Keratinocyte (primary cell): Measurements from ENCODE around the gene TMEM167A. TPM values are rescaled to one million over a fixed set of nuclear protein-coding genes. Genes with fewer than 3 reads are reported as not detected.

Source experiments
- DNase-seq: peaks from one replicate; pipeline ENCODE4 v3.0.0-alpha.2; 2011; ENCODE audit warnings: low read depth, missing footprints, low spot score
- FAIRE-seq: peaks from 2 replicates; lab custom pipeline; 2011; peaks lifted over from hg19 to GRCh38; lab: Jason Lieb, UNC
- H2AFZ ChIP-seq: 2 replicates; pipeline ENCODE4 v1.6.0; 2012; ENCODE audit warnings: low read length, control low read depth, inconsistent platforms; ENCODE audit not compliant: control insufficient read depth
- H3K27ac ChIP-seq: 2 replicates; pipeline ENCODE4 v1.5.1; 2011; ENCODE audit warnings: low read length; ENCODE audit not compliant: control insufficient read depth, insufficient read depth
- H3K27me3 ChIP-seq: 3 replicates; pipeline ENCODE4 v1.6.0; 2011; ENCODE audit warnings: low read length; ENCODE audit not compliant: control insufficient read depth, insufficient read depth; ENCODE audit errors: extremely low read depth
- H3K36me3 ChIP-seq, 2 experiments: 2 replicates in 1 of 2; 3 replicates in 1 of 2; pipeline ENCODE4 v1.5.1; 2011; ENCODE audit warnings: low read length in 2 of 2, mild to moderate bottlenecking in 1 of 2; ENCODE audit not compliant: control insufficient read depth in 2 of 2, insufficient read depth in 2 of 2; ENCODE audit errors: extremely low read depth in 1 of 2
- H3K4me1 ChIP-seq: 3 replicates; pipeline ENCODE4 v1.5.1; 2011; ENCODE audit warnings: low read length; ENCODE audit not compliant: control insufficient read depth, insufficient read depth; ENCODE audit errors: extremely low read depth
- H3K4me2 ChIP-seq: 3 replicates; pipeline ENCODE4 v1.6.0; 2011; ENCODE audit warnings: low read depth, low read length; ENCODE audit not compliant: control insufficient read depth, insufficient read depth; ENCODE audit errors: extremely low read depth
- H3K4me3 ChIP-seq, 3 experiments: fragments of 200-600 bp in 1 of 3; sonication (generic) in 1 of 3; 2 replicates in 2 of 3; 3 replicates in 1 of 3; pipeline ENCODE4 v1.5.1; 2011 to 2016; ENCODE audit warnings: low read length in 3 of 3, mild to moderate bottlenecking in 3 of 3, control low read depth in 2 of 3, inconsistent platforms in 1 of 3, low read depth in 1 of 3, mixed read lengths in 1 of 3, mixed run types in 1 of 3, moderate library complexity in 1 of 3; ENCODE audit not compliant: control insufficient read depth in 2 of 3, insufficient read depth in 2 of 3; ENCODE audit errors: extremely low read depth in 1 of 3
- H3K79me2 ChIP-seq: 2 replicates; pipeline ENCODE4 v1.6.0; 2012; ENCODE audit warnings: low read length; ENCODE audit not compliant: control insufficient read depth, insufficient read depth
- H3K9ac ChIP-seq: 3 replicates; pipeline ENCODE4 v1.6.0; 2011; ENCODE audit warnings: low read length; ENCODE audit not compliant: control insufficient read depth, insufficient read depth; ENCODE audit errors: extremely low read depth
- H3K9me1 ChIP-seq: 3 replicates; pipeline ENCODE4 v1.6.0; 2011; ENCODE audit warnings: low read length; ENCODE audit not compliant: control insufficient read depth, insufficient read depth; ENCODE audit errors: extremely low read depth
- H3K9me3 ChIP-seq: 2 replicates; pipeline ENCODE4 v1.5.1; 2012; ENCODE audit warnings: low read depth, low read length; ENCODE audit not compliant: control insufficient read depth
- H4K20me1 ChIP-seq: 3 replicates; pipeline ENCODE4 v1.6.0; 2011; ENCODE audit warnings: low read length; ENCODE audit not compliant: control insufficient read depth, insufficient read depth; ENCODE audit errors: extremely low read depth
- CTCF ChIP-seq, 3 experiments: IDR thresholded peaks in 1 of 3; conservative IDR thresholded peaks in 1 of 3; optimal IDR thresholded peaks in 1 of 3; 2 replicates in 2 of 3; 3 replicates in 1 of 3; pipeline versions ENCODE3 to v1.5.1; 2011; ENCODE audit warnings: low read length in 3 of 3, mild to moderate bottlenecking in 3 of 3, moderate library complexity in 2 of 3, control low read depth in 1 of 3, inconsistent platforms in 1 of 3; ENCODE audit not compliant: insufficient read depth in 2 of 3; ENCODE audit errors: extremely low read depth in 1 of 3
- EZH2 ChIP-seq: IDR thresholded peaks from one replicate; pipeline ENCODE4 v1.6.1; 2012; ENCODE audit warnings: inconsistent platforms, mild to moderate bottlenecking, low read length, moderate library complexity
- dilution Hi-C: fragments of 300-500 bp; cut with MboI; formaldehyde crosslinking; loops from one replicate; pipeline ENCODE4 v1.7.0; 2020; ENCODE audit warnings: low sequenced_read_pairs; ENCODE audit not compliant: extremely low pct_ligation_motif_present
- polyA plus RNA-seq, 5 experiments: library from polyadenylated mRNA; depleted of rRNA in 3 of 5; stranded (reverse) in 3 of 5; stranded (forward) in 1 of 5; unstranded in 1 of 5; fragments of >200 nt; gene quantifications; 1 replicate in 1 of 5; 2 replicates in 3 of 5; 3 replicates in 1 of 5; pipeline versions ENCODE4 v1.2.1 to v1.2.3, GENCODE V29; 2011 to 2012; ENCODE audit warnings: missing spikeins in 2 of 5, low read depth in 1 of 5, low replicate concordance in 1 of 5

Gene TMEM167A
- polyA plus RNA-seq, 1 donor (not counting 4 experiments of a cell fraction or from before 2014, with no cell fraction given): 97.6 TPM

DNA sequence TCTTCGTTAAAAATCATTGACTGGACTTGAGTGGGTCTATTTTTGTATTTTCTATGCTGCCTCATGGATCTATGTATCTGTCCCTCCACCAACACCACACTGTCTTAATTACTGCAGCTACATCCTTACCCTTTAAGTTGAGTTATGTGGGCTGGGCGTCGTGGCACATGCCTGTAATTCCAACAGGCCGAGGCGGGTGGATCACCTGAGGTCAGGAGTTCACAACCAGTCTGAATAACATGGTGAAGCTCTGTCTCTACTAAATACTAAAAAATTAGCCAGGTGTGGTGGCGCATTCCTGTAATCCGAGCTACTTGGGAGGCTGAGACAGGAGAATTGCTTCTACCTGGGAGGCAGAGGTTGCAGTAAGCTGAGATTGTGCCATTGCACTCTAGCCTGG lies 48.4 kb upstream of the TMEM167A start:
- Histone ChIP-seq H4K20me1 (no peaks in the 10 kb centered on the region), H3K4me2 (no peak overlapping the region), H3K9me3 (no peaks in the 10 kb centered on the region), H3K36me3 (no peaks in the 10 kb centered on the region), H3K79me2 (no peaks in the 10 kb centered on the region), H3K9ac (no peak overlapping the region), H2AFZ (no peak overlapping the region), H3K27me3 (no peaks in the 10 kb centered on the region), H3K9me1 (no peaks in the 10 kb centered on the region), H3K4me3 (no peak overlapping the region), H3K27ac (no peak overlapping the region), H3K4me1 (no peaks in the 10 kb centered on the region)
- TF ChIP-seq EZH2 (no peak), CTCF (optimal IDR thresholded peaks at IDR 0.05 in 1 of 3, IDR thresholded peaks at IDR 0.05 in 1 of 3, conservative IDR thresholded peaks at IDR 0.05 in 1 of 3; ENCODE audit: extremely low read depth in 1 of 3, insufficient read depth in 2 of 3, low read length in 3 of 3) (no peak)
- FAIRE-seq (no peak), DNase-seq (no peak)
- dilution Hi-C loops: no loop called here

GRCh38 chr5:83124593-83124992 lies 47.4 kb upstream of the TMEM167A start:
- FAIRE-seq: no peak
- DNase-seq: no peak
- Histone ChIP-seq H3K79me2 (no peaks in the 10 kb centered on the region), H3K9ac (no peak overlapping the region), H3K36me3 (no peaks in the 10 kb centered on the region), H4K20me1 (no peaks in the 10 kb centered on the region), H3K9me1 (no peaks in the 10 kb centered on the region), H3K27me3 (no peaks in the 10 kb centered on the region), H3K4me3 (no peak overlapping the region), H3K27ac (no peak overlapping the region), H2AFZ (no peak overlapping the region), H3K4me1 (no peaks in the 10 kb centered on the region), H3K9me3 (no peaks in the 10 kb centered on the region), H3K4me2 (no peak overlapping the region)
- dilution Hi-C loops: no loop called here
- TF ChIP-seq CTCF (optimal IDR thresholded peaks at IDR 0.05 in 1 of 3, IDR thresholded peaks at IDR 0.05 in 1 of 3, conservative IDR thresholded peaks at IDR 0.05 in 1 of 3; ENCODE audit: extremely low read depth in 1 of 3, insufficient read depth in 2 of 3, low read length in 3 of 3): no peak
- no peak for TF ChIP-seq EZH2
